NAMALWA (cell line): ENCODE results near the gene OR1J1.

Experiments used
- DNase-seq: peaks from one replicate; pipeline ENCODE4 v3.0.0-alpha.2; 2015; ENCODE audit warnings: low spot score

The OR1J1 gene

GRCh38 chr9:122477826-122478225, at the start of gene OR1J1:
TSS of gene OR1J1 (minus strand) at chr9:122477926. CDS start at chr9:122477926, 0 bp downstream.
- no peak for DNase-seq

GRCh38 chr9:122527193-122527592, 49.5 kb upstream of the OR1J1 start, which contains the start of gene OR1N1:
TSS of gene OR1N1 (minus strand) at chr9:122527293. CDS start at chr9:122527293, 0 bp downstream.
- DNase-seq: no peak

- DNase-seq: no peak
Measured at GRCh38 chr9:122526602-122527001, 48.9 kb upstream of the OR1J1 start.

- DNase-seq: no peak
Measured at GRCh38 chr9:122519376-122519775, 41.6 kb upstream of the OR1J1 start.

- DNase-seq: no peak
Measured at GRCh38 chr9:122518841-122519240, 41.1 kb upstream of the OR1J1 start, which contains the start of gene OR1J4. TSS of gene OR1J4 (plus strand) at chr9:122519141. CDS start at chr9:122519141, 0 bp downstream.

GRCh38 chr9:122518226-122518625, 40.5 kb upstream of the OR1J1 start:
- no peak for DNase-seq

- DNase-seq: no peak
Measured at GRCh38 chr9:122510502-122510901, 32.8 kb upstream of the OR1J1 start, which contains the start of gene OR1J2. TSS of gene OR1J2 (plus strand) at chr9:122510802. CDS start at chr9:122510802, 0 bp downstream.

- DNase-seq: no peak
Measured at GRCh38 chr9:122506964-122507363, 29.2 kb upstream of the OR1J1 start.

- peak; percentile 62 for DNase-seq
Measured at GRCh38 chr9:122498883-122499288, 21.2 kb upstream of the OR1J1 start.

- DNase-seq: no peak
Measured at GRCh38 chr9:122479062-122479461, 1.3 kb upstream of the OR1J1 start.

- DNase-seq: no peak
Measured at GRCh38 chr9:122477346-122477745, 380 bp downstream of the OR1J1 start.

GRCh38 chr9:122475717-122476116, 2.0 kb downstream of the OR1J1 start:
- no peak for DNase-seq

GRCh38 chr9:122474561-122474960, 3.2 kb downstream of the OR1J1 start:
- no peak for DNase-seq

- DNase-seq: no peak
Measured at GRCh38 chr9:122468735-122469134, 9.0 kb downstream of the OR1J1 start.

- DNase-seq: no peak
Measured at GRCh38 chr9:122466456-122466855, 11.3 kb downstream of the OR1J1 start.

- peak; percentile 89 for DNase-seq
Measured at GRCh38 chr9:122464633-122465567, 12.8 kb downstream of the OR1J1 start.

GRCh38 chr9:122463828-122464632, 13.7 kb downstream of the OR1J1 start:
- DNase-seq: peak; percentile 62

- no peak for DNase-seq
Measured at GRCh38 chr9:122457787-122458186, 19.9 kb downstream of the OR1J1 start.

GRCh38 chr9:122456123-122456522, 21.6 kb downstream of the OR1J1 start:
- DNase-seq: no peak

GRCh38 chr9:122453677-122454135, 24.0 kb downstream of the OR1J1 start:
- no peak for DNase-seq

GRCh38 chr9:122446819-122447484, 30.8 kb downstream of the OR1J1 start:
- no peak for DNase-seq
